Inferior parietal cortex (tissue), 1 donor: ENCODE data around the gene TENM3.

Experiments used
- DNase-seq: peaks from one replicate; pipeline ENCODE4 v3.0.0-alpha.2; 2016; ENCODE audit errors: extremely low spot score

TENM3 gene

DNA sequence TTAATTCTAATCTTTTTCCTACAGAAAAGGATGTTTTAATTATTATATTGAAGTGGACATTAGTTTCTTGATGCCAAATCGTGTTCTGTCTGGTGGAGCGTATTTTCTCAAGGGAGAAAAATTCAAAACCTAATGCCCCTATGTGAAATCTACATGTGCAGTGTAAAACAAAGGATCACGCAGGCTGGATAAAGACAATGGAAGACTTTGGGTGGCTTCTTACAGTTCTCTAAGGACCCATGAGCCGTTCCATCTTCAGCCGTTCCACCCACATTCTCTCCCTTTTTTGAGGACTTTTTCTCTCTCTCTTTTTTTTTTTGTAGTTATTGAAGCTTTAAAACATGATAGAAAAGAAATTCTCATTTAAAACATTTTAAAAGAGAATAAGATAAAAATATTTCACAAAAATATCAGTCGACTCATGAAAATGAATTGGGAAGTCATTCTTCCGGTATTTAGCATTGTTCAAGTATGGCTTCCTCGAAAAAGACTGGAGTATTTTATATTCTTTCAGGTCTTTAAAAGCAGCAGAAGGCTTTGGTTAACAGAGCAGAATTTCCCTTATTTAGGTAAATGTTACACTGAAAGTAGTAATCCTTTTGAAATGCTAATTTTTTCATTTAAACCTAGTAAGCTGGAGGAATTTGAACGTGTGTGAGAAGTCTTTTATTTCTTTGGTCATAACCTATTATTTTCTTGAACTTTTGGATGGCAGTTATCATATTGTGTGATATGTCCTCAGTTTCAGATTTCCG lies 11.0 kb downstream of the TENM3 start:
- DNase-seq = no peak

GRCh38 chr4:182255441-182256190 lies 12.4 kb downstream of the TENM3 start:
- DNase-seq = no peak

- no peak for DNase-seq
These were observed 13.8 kb downstream of the TENM3 start for GRCh38 chr4:182257016-182257415.

DNA sequence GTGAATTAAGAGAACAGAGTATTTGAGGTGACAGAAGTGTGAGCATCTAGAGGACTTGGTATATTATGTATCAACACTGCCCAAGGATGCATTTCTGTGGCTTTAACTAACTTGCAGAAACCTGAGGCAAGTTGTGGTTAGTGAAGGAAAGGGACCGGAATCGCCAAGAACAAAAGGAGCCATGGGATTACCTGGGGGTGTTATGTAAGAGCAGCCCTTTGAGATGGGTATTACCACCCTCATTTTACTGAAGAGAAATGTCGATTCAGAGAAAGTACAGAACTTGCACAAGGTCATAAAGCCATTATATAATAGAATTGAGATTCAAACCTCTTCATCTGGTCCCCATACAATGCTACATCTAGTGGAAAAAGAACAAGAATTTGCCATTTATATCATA lies 14.3 kb downstream of the TENM3 start:
- no peak for DNase-seq

- no peak for DNase-seq
These were observed 15.3 kb downstream of the TENM3 start for GRCh38 chr4:182258441-182259000.

- no peak for DNase-seq
These were observed 18.5 kb downstream of the TENM3 start for GRCh38 chr4:182261651-182262223.

DNA sequence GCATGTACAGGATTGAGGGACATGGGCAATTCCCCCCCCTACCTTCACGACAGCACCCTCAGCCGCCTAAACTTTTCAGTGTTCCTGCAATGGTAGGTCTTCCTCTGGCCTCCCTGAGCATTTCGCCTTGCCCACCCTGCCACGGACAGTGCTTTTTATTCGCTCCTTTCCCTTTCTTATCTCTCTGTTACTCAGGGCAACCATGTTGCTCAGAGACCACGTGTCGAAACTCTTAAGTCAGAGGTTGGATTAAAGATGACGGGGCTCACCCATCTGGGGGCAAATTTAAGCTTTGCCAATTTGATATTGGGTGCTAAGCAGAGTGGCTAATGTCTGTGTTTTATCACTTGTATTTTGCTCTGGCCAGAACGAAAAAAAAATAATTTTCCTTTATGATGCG lies 20.4 kb downstream of the TENM3 start:
- DNase-seq = no peak

DNA sequence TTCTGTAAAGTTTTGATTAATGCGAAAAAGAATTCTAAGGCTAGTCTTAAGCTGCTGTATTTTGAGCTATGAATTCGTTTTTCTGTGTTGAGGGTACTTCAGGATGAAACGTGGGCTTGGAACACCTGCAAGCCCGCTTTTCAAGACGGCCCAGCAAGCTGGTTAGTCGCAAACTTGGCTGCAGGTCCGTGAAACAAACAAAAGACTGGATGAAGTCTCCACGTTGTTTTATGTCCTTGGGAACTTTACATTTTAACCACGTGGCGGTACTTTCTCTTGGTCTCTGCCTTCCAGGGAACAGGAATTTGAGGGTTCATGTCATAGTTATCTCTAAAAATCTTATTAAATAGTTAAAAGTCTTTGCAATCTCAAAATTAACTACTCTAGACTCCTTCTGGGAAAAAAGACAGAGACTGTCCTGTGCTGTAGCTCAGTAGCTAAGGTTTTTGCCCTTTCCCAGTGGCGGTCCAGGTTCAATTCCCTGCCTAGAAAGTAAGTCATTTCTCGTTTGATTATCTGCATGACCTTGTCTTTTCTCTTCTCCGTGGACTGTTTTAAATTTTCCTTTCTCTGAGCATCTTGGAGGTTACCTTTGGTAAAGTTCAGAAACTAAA lies 21.0 kb downstream of the TENM3 start:
- no peak for DNase-seq

GRCh38 chr4:182265881-182266280 lies 22.7 kb downstream of the TENM3 start:
- no peak for DNase-seq

GRCh38 chr4:182267048-182267447 lies 23.8 kb downstream of the TENM3 start:
- DNase-seq = no peak

GRCh38 chr4:182268966-182269365 lies 25.8 kb downstream of the TENM3 start:
- no peak for DNase-seq

DNA sequence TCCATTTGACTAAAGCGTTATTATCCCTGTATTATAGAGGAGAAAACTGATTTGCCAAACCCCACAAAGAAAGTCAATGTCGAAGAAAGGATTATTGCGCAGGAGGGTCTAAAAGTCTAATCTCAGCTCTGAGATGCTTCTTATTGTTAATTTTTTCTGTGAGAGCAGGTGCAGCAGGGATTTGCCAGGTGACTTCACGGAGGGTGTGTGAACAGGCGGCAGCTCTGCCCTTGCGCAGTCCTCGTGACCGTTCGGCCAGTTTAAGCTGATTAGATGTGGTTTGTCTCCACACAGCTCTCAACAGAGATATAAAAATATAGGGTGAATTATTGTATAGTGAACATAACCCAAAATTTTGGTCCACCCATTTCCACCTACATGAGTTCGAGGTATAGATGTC lies 28.5 kb downstream of the TENM3 start:
- DNase-seq = no peak

- DNase-seq = no peak
These were observed 28.9 kb downstream of the TENM3 start for GRCh38 chr4:182272151-182272550.

- no peak for DNase-seq
These were observed 30.2 kb downstream of the TENM3 start for GRCh38 chr4:182273191-182273935.

DNA sequence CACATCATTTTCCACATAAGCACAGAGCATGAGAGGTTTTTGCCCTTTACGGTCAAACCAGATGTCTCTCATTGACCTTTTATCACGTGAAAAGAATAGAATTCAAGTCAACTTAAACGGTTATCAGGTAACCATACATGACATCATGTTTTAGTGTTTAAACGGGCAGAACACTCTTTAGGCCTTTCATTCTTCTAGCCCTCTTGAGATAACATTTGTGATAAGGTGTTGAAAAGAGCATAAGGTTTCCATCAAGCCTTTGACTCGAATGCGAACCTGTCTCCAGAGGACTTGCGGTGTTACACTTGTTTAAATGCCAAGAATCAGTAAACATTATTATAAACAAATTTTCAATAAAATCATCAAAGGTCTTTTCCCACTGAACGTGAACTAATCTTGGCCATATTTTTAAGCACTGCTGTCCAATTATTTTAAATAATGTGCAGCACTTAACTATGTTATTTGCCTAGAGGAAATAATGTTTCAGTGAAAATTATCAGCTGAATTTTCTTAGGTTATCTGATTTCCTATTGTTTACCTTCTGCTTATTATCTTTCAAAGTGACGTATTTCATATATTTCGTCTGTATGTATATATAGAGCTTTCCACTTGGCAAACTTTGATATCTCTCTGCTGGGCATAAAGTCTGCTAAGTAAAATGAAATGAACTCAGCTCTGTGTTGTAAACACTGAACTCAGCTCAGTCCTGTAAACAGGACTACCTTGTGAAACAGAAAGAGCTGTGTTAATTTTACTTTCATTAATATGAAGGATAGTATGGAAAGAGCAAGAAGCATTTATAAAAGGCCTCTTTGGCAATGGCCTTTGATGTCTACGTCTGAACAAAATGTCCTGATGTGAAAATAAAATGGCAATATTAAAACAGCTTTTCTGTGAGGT lies 33.3 kb downstream of the TENM3 start:
- DNase-seq = no peak

GRCh38 chr4:182277377-182277776 lies 34.2 kb downstream of the TENM3 start:
- DNase-seq = no peak

- DNase-seq = no peak
These were observed 35.5 kb downstream of the TENM3 start for GRCh38 chr4:182278729-182279128.

DNA sequence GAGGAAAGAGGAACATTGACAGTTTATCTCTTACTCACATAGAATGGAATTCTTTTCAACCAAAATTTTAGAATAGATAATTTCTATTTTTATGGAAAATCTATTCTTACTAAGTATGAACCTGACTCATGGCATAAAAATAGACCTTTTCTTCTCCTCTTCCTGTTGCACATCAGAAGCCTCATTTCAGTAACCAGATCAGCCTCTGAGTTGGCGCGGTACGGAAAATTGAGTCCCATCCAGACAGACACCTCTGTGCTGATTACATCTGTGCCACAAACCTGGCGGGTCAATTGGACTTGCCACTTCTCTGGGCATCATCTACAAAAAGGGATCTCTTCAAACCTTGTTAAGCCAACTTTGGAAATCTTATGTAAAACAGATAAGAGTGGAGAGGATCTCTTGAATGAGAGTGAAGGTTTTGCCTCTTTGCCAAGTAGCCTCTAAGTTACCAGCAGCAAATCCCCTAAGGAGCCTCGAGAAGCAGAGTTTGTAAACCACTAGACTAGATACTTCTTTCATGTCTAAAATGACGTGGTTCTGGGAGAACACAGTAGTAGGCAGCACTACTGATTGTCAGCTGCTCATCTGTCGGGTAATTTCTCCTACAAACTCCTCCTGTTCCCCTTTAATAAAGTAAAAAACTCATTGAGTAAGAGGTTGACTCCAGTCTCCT lies 37.4 kb downstream of the TENM3 start:
- DNase-seq = no peak

- no peak for DNase-seq
These were observed 42.8 kb downstream of the TENM3 start for GRCh38 chr4:182286035-182286434.

GRCh38 chr4:182286931-182287330 lies 43.7 kb downstream of the TENM3 start:
- no peak for DNase-seq
